SK-N-SH (cell line): ENCODE measurements around the gene STT3B. TPM values are rescaled to one million over a fixed set of nuclear protein-coding genes. Genes with fewer than 3 reads are reported as not detected.

Experiments used
- CTCF ChIA-PET: fragments of 300-600, 350-600 bp; formaldehyde crosslinking; extraction: SDS; loops from one replicate; lab custom pipeline; 2021; lab: Yijun Ruan, JAX
- POLR2A ChIA-PET: fragments of 350-600 bp; sonication (Branson Sonifier 250); formaldehyde crosslinking; extraction: SDS; loops from one replicate; lab custom pipeline; 2020; ENCODE audit warnings: antibody characterized with exemption, inconsistent platforms; lab: Yijun Ruan, JAX
- DNase-seq: peaks from one replicate; pipeline ENCODE4 v3.0.0; 2012
- H2AFZ ChIP-seq: fragments of 200-600 bp; sonication (generic); 2 replicates; pipeline ENCODE4 v1.8.1; 2016; ENCODE audit warnings: antibody characterized with exemption, mild to moderate bottlenecking, low read depth
- H3F3A ChIP-seq: fragments of 200-600 bp; sonication (generic); replicated peaks from 2 replicates; pipeline ENCODE3; 2016; ENCODE audit warnings: antibody characterized with exemption, mild to moderate bottlenecking; ENCODE audit not compliant: insufficient read depth
- H3K27ac ChIP-seq, 2 experiments: fragments of 200-500 bp in 1 of 2; fragments of 200-600 bp in 1 of 2; sonication (Bioruptor generic) in 1 of 2; sonication (generic), shearing (Covaris generic) in 1 of 2; 2 replicates each; pipeline versions ENCODE4 v1.5.1 to v1.6.1; 2014 to 2016; ENCODE audit warnings: low read depth in 2 of 2, inconsistent platforms in 1 of 2, low read length in 1 of 2, mild to moderate bottlenecking in 1 of 2, mixed read lengths in 1 of 2
- H3K27me3 ChIP-seq: fragments of 200-600 bp; sonication (generic), shearing (Covaris generic); 2 replicates; pipeline ENCODE4 v1.6.1; 2016; ENCODE audit warnings: mixed run types; ENCODE audit not compliant: insufficient read depth
- H3K36me3 ChIP-seq, 2 experiments: fragments of 200-500 bp in 1 of 2; fragments of 200-600 bp in 1 of 2; sonication (Bioruptor generic) in 1 of 2; sonication (generic) in 1 of 2; replicated peaks in 1 of 2; 2 replicates each; pipeline versions ENCODE3 to v1.5.1; 2014 to 2016; ENCODE audit warnings: low read length in 1 of 2, mild to moderate bottlenecking in 1 of 2; ENCODE audit not compliant: insufficient read depth in 2 of 2, control insufficient read depth in 1 of 2
- H3K4me1 ChIP-seq, 2 experiments: fragments of 200-500 bp in 1 of 2; fragments of 200-600 bp in 1 of 2; sonication (Bioruptor generic) in 1 of 2; sonication (generic), shearing (Covaris generic) in 1 of 2; 2 replicates each; pipeline versions ENCODE4 v1.5.1 to v1.6.1; 2014 to 2016; ENCODE audit warnings: low read depth in 1 of 2, low read length in 1 of 2, mixed run types in 1 of 2; ENCODE audit not compliant: insufficient read depth in 2 of 2, control insufficient read depth in 1 of 2
- H3K4me2 ChIP-seq: fragments of 200-600 bp; sonication (generic), shearing (Covaris generic); 2 replicates; pipeline ENCODE4 v1.6.1; 2017; ENCODE audit warnings: mixed run types
- H3K4me3 ChIP-seq, 2 experiments: fragments of 200-500 bp in 1 of 2; fragments of 200-600 bp in 1 of 2; sonication (Bioruptor generic) in 1 of 2; sonication (generic), shearing (Covaris generic) in 1 of 2; 2 replicates each; pipeline versions ENCODE4 v1.5.1 to v1.8.1; 2014 to 2016; ENCODE audit warnings: low read depth in 2 of 2, inconsistent platforms in 1 of 2, low read length in 1 of 2, mild to moderate bottlenecking in 1 of 2, mixed read lengths in 1 of 2, moderate library complexity in 1 of 2
- H3K79me2 ChIP-seq: fragments of 200-600 bp; sonication (generic); 2 replicates; pipeline ENCODE4 v1.8.1; 2017; ENCODE audit warnings: mild to moderate bottlenecking; ENCODE audit not compliant: insufficient read depth
- H3K9ac ChIP-seq: fragments of 200-600 bp; sonication (generic); 2 replicates; pipeline ENCODE4 v1.6.1; 2017; ENCODE audit warnings: mixed run types
- H3K9me2 ChIP-seq: fragments of 200-600 bp; sonication (generic); 2 replicates; pipeline ENCODE4 v1.6.1; 2017; ENCODE audit warnings: mixed run types
- H3K9me3 ChIP-seq: fragments of 200-600 bp; sonication (generic); 2 replicates; pipeline ENCODE4 v1.6.1; 2017; ENCODE audit warnings: mixed run types, mild to moderate bottlenecking, moderate library complexity
- H4K20me1 ChIP-seq: fragments of 200-600 bp; sonication (generic); 2 replicates; pipeline ENCODE4 v1.6.1; 2017; ENCODE audit warnings: mild to moderate bottlenecking, mixed run types; ENCODE audit not compliant: insufficient read depth
- CTCF ChIP-seq: fragments of 200-600 bp; sonication (generic); IDR thresholded peaks from 2 replicates; pipeline ENCODE4 v1.6.1; 2017; ENCODE audit warnings: antibody characterized with exemption, mild to moderate bottlenecking, moderate library complexity
- ELF1 ChIP-seq: IDR thresholded peaks from 2 replicates; pipeline ENCODE4 v1.4.0; 2012
- FOSL2 ChIP-seq: IDR thresholded peaks from 2 replicates; pipeline ENCODE4 v1.4.0; 2012; ENCODE audit warnings: low read depth, mild to moderate bottlenecking, moderate library complexity, borderline replicate concordance
- FOXJ3 ChIP-seq: sonication (generic); formaldehyde crosslinking; IDR thresholded peaks from 2 replicates; pipeline ENCODE4 v1.5.1; 2020; ENCODE audit warnings: mild to moderate bottlenecking, missing genetic modification reagents
- GABPA ChIP-seq: IDR thresholded peaks from 2 replicates; pipeline ENCODE4 v1.4.0; 2012; ENCODE audit warnings: low read depth, mild to moderate bottlenecking
- JUND ChIP-seq: IDR thresholded peaks from 2 replicates; pipeline ENCODE4 v1.4.0; 2012
- NRF1 ChIP-seq: IDR thresholded peaks from 2 replicates; pipeline ENCODE4 v1.6.1; 2012; ENCODE audit warnings: low read depth, mild to moderate bottlenecking, low read length
- POLR2AphosphoS5 ChIP-seq: IDR thresholded peaks from 2 replicates; pipeline ENCODE4 v1.6.1; 2012; ENCODE audit warnings: low read depth, low read length
- RCOR1 ChIP-seq: fragments of 150-350 bp; IDR thresholded peaks from 2 replicates; pipeline ENCODE4 v1.6.1; 2017; ENCODE audit warnings: antibody characterized with exemption, low read length
- RXRA ChIP-seq: IDR thresholded peaks from 2 replicates; pipeline ENCODE4 v1.4.0; 2012; ENCODE audit warnings: low read depth, mild to moderate bottlenecking, borderline replicate concordance
- SMC3 ChIP-seq: IDR thresholded peaks from 2 replicates; pipeline ENCODE4 v1.6.1; 2012; ENCODE audit warnings: low read depth, low read length, improper control_type of control experiment
- TAF1 ChIP-seq: IDR thresholded peaks from 2 replicates; pipeline ENCODE4 v1.6.1; 2012; ENCODE audit warnings: low read depth, mild to moderate bottlenecking, low read length, moderate library complexity, borderline replicate concordance
- TCF12 ChIP-seq: IDR thresholded peaks from 2 replicates; pipeline ENCODE4 v1.4.0; 2012
- USF1 ChIP-seq: IDR thresholded peaks from 2 replicates; pipeline ENCODE4 v1.4.0; 2012; ENCODE audit warnings: low read depth, borderline replicate concordance
- USF2 ChIP-seq: fragments of 150-350 bp; IDR thresholded peaks from 2 replicates; pipeline ENCODE4 v1.6.1; 2017; ENCODE audit warnings: antibody characterized with exemption, low read length, low read depth, borderline replicate concordance
- YY1 ChIP-seq: IDR thresholded peaks from 2 replicates; pipeline ENCODE4 v1.4.0; 2012; ENCODE audit warnings: low read depth, mild to moderate bottlenecking
- ZBTB33 ChIP-seq: IDR thresholded peaks from 2 replicates; pipeline ENCODE4 v1.4.0; 2012; ENCODE audit warnings: low read depth, borderline replicate concordance
- WGBS: methylation state at CpG from one replicate; pipeline ENCODE4 v1.1.6; 2017; ENCODE audit warnings: low lambda C conversion rate; 5-methylcytosine and 5-hydroxymethylcytosine counted together
- polyA plus RNA-seq, 3 experiments: library from polyadenylated mRNA; depleted of rRNA; stranded (reverse); fragments of >200 nt; gene quantifications; 2 replicates each; pipeline ENCODE4 v1.2.3, GENCODE V29; 2012

Gene STT3B
- polyA plus RNA-seq, 1 of the 3 experiments (the other 2 are of a cell fraction) = 27.9 TPM

- H3F3A ChIP-seq = no peaks in the 10 kb centered on the region
- no peaks in the 10 kb centered on the region for H3K9me3 ChIP-seq
- H3K36me3 ChIP-seq = no peaks in the 10 kb centered on the region
- H3K4me2 ChIP-seq = no peak overlapping the region
- POLR2A ChIA-PET = interaction anchor here (0.6 to 2.4 kb wide), 3 partner anchors 29 to 1030 kb away, joined by 3 to 13 read pairs (median 3); partner anchors contain the start of gene STT3B
- no peaks in the 10 kb centered on the region for H3K9me2 ChIP-seq
- no peaks in the 10 kb centered on the region for H4K20me1 ChIP-seq
- H3K79me2 ChIP-seq = no peaks in the 10 kb centered on the region
- TF ChIP-seq ELF1 (no peak), SMC3 (no peak), CTCF (no peak), ZBTB33 (no peak), USF2 (no peak), POLR2AphosphoS5 (no peak), YY1 (no peak), RCOR1 (no peak), TAF1 (no peak), FOSL2 (no peak), USF1 (no peak), RXRA (no peak), NRF1 (no peak), JUND (no peak), FOXJ3 (CRISPR knock-in tag) (no peak), TCF12 (no peak), GABPA (no peak)
- H3K27me3 ChIP-seq = 0 out of 2 replicates have a peak, but pooled peaks cover 6% of the 10 kb centered on the region
- H3K4me1 ChIP-seq = no peaks in the 10 kb centered on the region; a peak in 1 of 4 replicates
- DNase-seq = no peak
- H3K9ac ChIP-seq = no peak overlapping the region
- no peak overlapping the region for H3K27ac ChIP-seq
- no peak overlapping the region for H3K4me3 ChIP-seq
- CTCF ChIA-PET = interaction anchor here (0.7 to 0.9 kb wide), 2 partner anchors 23 to 31 kb away, joined by 3 read pairs; no protein-coding TSS in a partner anchor
- H2AFZ ChIP-seq = no peak overlapping the region
- WGBS = 28% methylated on average over 4 of the region's 4 CpGs
These were observed 29.3 kb upstream of the STT3B start for GRCh38 chr3:31503456-31503855.
